H9 (cell line): ENCODE measurements around the gene IKZF1. TPM values are rescaled to one million over a fixed set of nuclear protein-coding genes. Genes with fewer than 3 reads are reported as not detected.

ENCODE experiments used
- DNase-seq: peaks from one replicate; pipeline ENCODE4 v3.0.0-alpha.2; 2017
- H2AFZ ChIP-seq: one replicate; pipeline ENCODE4 v1.6.1; 2013; ENCODE audit warnings: mild to moderate bottlenecking, low read length, control low read depth, moderate library complexity
- H2AK5ac ChIP-seq: 2 replicates; pipeline ENCODE4 v1.6.1; 2013; ENCODE audit warnings: low read length, control low read depth, mixed read lengths; ENCODE audit not compliant: insufficient read length
- H2BK120ac ChIP-seq: one replicate; pipeline ENCODE4 v1.6.1; 2013; ENCODE audit warnings: low read depth, mild to moderate bottlenecking, low read length, control low read depth, inconsistent platforms; ENCODE audit not compliant: poor library complexity, severe bottlenecking
- H2BK12ac ChIP-seq: 2 replicates; pipeline ENCODE4 v1.6.1; 2013; ENCODE audit warnings: low read length, control low read depth, mixed read lengths, low read depth; ENCODE audit not compliant: insufficient read length
- H2BK15ac ChIP-seq: 2 replicates; pipeline ENCODE4 v1.6.1; 2013; ENCODE audit warnings: low read depth, low read length, control low read depth
- H2BK20ac ChIP-seq: one replicate; pipeline ENCODE4 v1.6.1; 2013; ENCODE audit warnings: low read depth, mild to moderate bottlenecking, low read length, control low read depth, inconsistent platforms; ENCODE audit not compliant: poor library complexity, severe bottlenecking
- H2BK5ac ChIP-seq: 2 replicates; pipeline ENCODE4 v1.6.1; 2013; ENCODE audit warnings: low read length, control low read depth, mixed read lengths; ENCODE audit not compliant: insufficient read length
- H3K14ac ChIP-seq: 2 replicates; pipeline ENCODE4 v1.6.1; 2013; ENCODE audit warnings: low read length, control low read depth; ENCODE audit not compliant: insufficient read depth
- H3K18ac ChIP-seq: 2 replicates; pipeline ENCODE4 v1.6.1; 2013; ENCODE audit warnings: low read depth, mild to moderate bottlenecking, mixed read lengths, low read length, control low read depth; ENCODE audit not compliant: insufficient read length
- H3K23ac ChIP-seq: 2 replicates; pipeline ENCODE4 v1.6.1; 2013; ENCODE audit warnings: low read length, control low read depth, mixed read lengths, low read depth; ENCODE audit not compliant: insufficient read length
- H3K23me2 ChIP-seq: 2 replicates; pipeline ENCODE4 v1.6.1; 2013; ENCODE audit warnings: low read depth, mild to moderate bottlenecking, mixed read lengths, low read length, control low read depth; ENCODE audit not compliant: insufficient read length, poor library complexity, severe bottlenecking
- H3K27ac ChIP-seq: 2 replicates; pipeline ENCODE4 v1.5.1; 2013; ENCODE audit warnings: low read length, control low read depth, mixed read lengths, low read depth; ENCODE audit not compliant: insufficient read length
- H3K27me3 ChIP-seq: 2 replicates; pipeline ENCODE4 v1.6.1; 2013; ENCODE audit warnings: low read length, control low read depth, inconsistent platforms; ENCODE audit not compliant: insufficient read depth
- H3K4ac ChIP-seq: 2 replicates; pipeline ENCODE4 v1.6.1; 2013; ENCODE audit warnings: low read depth, mild to moderate bottlenecking, control low read depth, inconsistent platforms, low read length, moderate library complexity
- H3K4me1 ChIP-seq: 2 replicates; pipeline ENCODE4 v1.6.1; 2013; ENCODE audit warnings: low read length, control low read depth, inconsistent platforms; ENCODE audit not compliant: insufficient read depth
- H3K4me2 ChIP-seq: 2 replicates; pipeline ENCODE4 v1.6.1; 2013; ENCODE audit warnings: low read length, control low read depth, mixed read lengths; ENCODE audit not compliant: insufficient read length, insufficient read depth
- H3K56ac ChIP-seq: 2 replicates; pipeline ENCODE4 v1.6.1; 2013; ENCODE audit warnings: low read depth, mild to moderate bottlenecking, mixed read lengths, low read length, control low read depth; ENCODE audit not compliant: insufficient read length
- H3K79me1 ChIP-seq: 2 replicates; pipeline ENCODE4 v1.6.1; 2013; ENCODE audit warnings: low read depth, mild to moderate bottlenecking, moderate library complexity, low read length, control low read depth, inconsistent platforms; ENCODE audit not compliant: insufficient read depth, poor library complexity, severe bottlenecking
- H3K79me2 ChIP-seq: 2 replicates; pipeline ENCODE4 v1.6.1; 2013; ENCODE audit warnings: low read length, control low read depth, inconsistent platforms; ENCODE audit not compliant: insufficient read depth
- H3K9ac ChIP-seq: 2 replicates; pipeline ENCODE4 v1.6.1; 2013; ENCODE audit warnings: low read length, control low read depth, mixed read lengths; ENCODE audit not compliant: insufficient read length; ENCODE audit errors: extremely low read depth
- H3K9me3 ChIP-seq: one replicate; pipeline ENCODE4 v1.6.1; 2013; ENCODE audit warnings: low read depth, low read length, inconsistent platforms; ENCODE audit not compliant: control insufficient read depth
- H3T11ph ChIP-seq: one replicate; pipeline ENCODE4 v1.6.1; 2013; ENCODE audit warnings: mild to moderate bottlenecking, low read length, control low read depth, inconsistent platforms
- H4K20me1 ChIP-seq: one replicate; pipeline ENCODE4 v1.6.1; 2013; ENCODE audit not compliant: control insufficient read depth, insufficient read length, insufficient read depth
- H4K5ac ChIP-seq: 2 replicates; pipeline ENCODE4 v1.6.1; 2013; ENCODE audit warnings: low read depth, mild to moderate bottlenecking, mixed read lengths, low read length, control low read depth; ENCODE audit not compliant: insufficient read length
- H4K8ac ChIP-seq: replicated peaks from 2 replicates; pipeline ENCODE4 v1.6.1; 2013; ENCODE audit warnings: low read length, control low read depth, mixed read lengths, low read depth; ENCODE audit not compliant: insufficient read length
- H4K91ac ChIP-seq: 2 replicates; pipeline ENCODE4 v1.6.1; 2013; ENCODE audit warnings: low read depth, mild to moderate bottlenecking, moderate library complexity, mixed read lengths, low read length, control low read depth; ENCODE audit not compliant: insufficient read length
- H3K27ac Mint-ChIP-seq, 3 experiments: 2 replicates in 2 of 3; 3 replicates in 1 of 3; pipeline ENCODE4 v1.8.0; 2020 to 2021; ENCODE audit warnings: mixed read lengths in 3 of 3, mild to moderate bottlenecking in 1 of 3, moderate library complexity in 1 of 3
- H3K27me3 Mint-ChIP-seq: 2 replicates; pipeline ENCODE4 v1.8.0; 2021; ENCODE audit warnings: low read depth, mild to moderate bottlenecking, moderate library complexity, mixed read lengths
- H3K36me3 Mint-ChIP-seq, 3 experiments: 2 replicates in 2 of 3; 3 replicates in 1 of 3; pipeline ENCODE4 v1.8.0; 2020 to 2021; ENCODE audit warnings: low read depth in 3 of 3, mixed read lengths in 3 of 3; ENCODE audit not compliant: insufficient read depth in 1 of 3
- H3K4me1 Mint-ChIP-seq, 2 experiments: 2 replicates each; pipeline ENCODE4 v1.8.0; 2020; ENCODE audit warnings: mixed read lengths in 2 of 2
- H3K4me3 Mint-ChIP-seq, 2 experiments: 2 replicates in 1 of 2; 3 replicates in 1 of 2; pipeline ENCODE4 v1.8.0; 2020 to 2021; ENCODE audit warnings: mild to moderate bottlenecking in 2 of 2, mixed read lengths in 2 of 2, moderate library complexity in 1 of 2
- H3K9me3 Mint-ChIP-seq, 2 experiments: 2 replicates in 1 of 2; 3 replicates in 1 of 2; pipeline ENCODE4 v1.8.0; 2020; ENCODE audit warnings: mild to moderate bottlenecking in 2 of 2, mixed read lengths in 2 of 2, moderate library complexity in 1 of 2
- CTCF ChIP-seq: fragments of 200-600 bp; sonication (generic); conservative IDR thresholded peaks from 3 replicates; pipeline ENCODE4 v1.8.0; 2021; ENCODE audit warnings: antibody characterized with exemption, mild to moderate bottlenecking
- WGBS: extraction: QIAGEN DNeasy Blood & Tissue Kit; methylation state at CpG from one replicate; pipeline ENCODE4 v1.1.7; 2013; ENCODE audit warnings: missing lambda C conversion rate, low lambda C conversion rate, mixed read lengths; ENCODE audit not compliant: insufficient read length; ENCODE audit errors: extremely low coverage; 5-methylcytosine and 5-hydroxymethylcytosine counted together
- total RNA-seq: library from RNA; stranded (reverse); gene quantifications from 2 replicates; pipeline ENCODE4 v1.2.1, GENCODE V29; 2021

IKZF1 gene
- total RNA-seq, 1 experiment from 2014 or later = 0.98 TPM

DNA sequence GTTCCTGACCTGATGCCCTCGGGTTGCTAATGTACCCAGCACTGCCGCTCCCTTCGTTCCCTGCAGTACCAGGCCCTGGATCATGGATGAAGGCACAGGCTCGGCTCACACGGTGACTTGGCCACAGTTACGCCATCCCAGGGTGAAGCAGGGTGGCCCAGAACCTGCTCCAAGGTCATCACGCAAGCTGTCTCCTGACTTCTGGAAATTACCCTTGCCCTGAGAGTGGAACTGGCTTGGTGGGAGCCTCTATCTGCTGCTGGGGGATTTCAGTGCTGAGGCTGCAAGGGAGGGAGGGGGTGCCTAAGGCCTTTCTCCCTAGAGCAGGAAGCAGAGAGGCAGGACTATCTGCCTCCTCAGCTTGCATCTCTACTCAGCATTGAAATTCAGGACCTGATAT is 109.0 kb downstream of the IKZF1 start:
- Histone ChIP-seq H3K79me1 (no peaks in the 10 kb centered on the region), H4K5ac (no peak overlapping the region), H3K9ac (no peak overlapping the region), H2BK15ac (no peak overlapping the region), H3K4ac (no peak overlapping the region), H3T11ph (no peak overlapping the region), H3K27ac (no peak overlapping the region), H3K56ac (no peak overlapping the region), H2BK12ac (no peak overlapping the region), H2BK20ac (no peak overlapping the region), H4K20me1 (no peaks in the 10 kb centered on the region), H3K9me3 (no peaks in the 10 kb centered on the region), H2BK120ac (no peak overlapping the region), H3K27me3 (no peaks in the 10 kb centered on the region), H3K23ac (no peak overlapping the region), H2AK5ac (no peak overlapping the region), H3K79me2 (no peaks in the 10 kb centered on the region), H3K18ac (peak overlapping the region; percentile 50), H3K14ac (no peak overlapping the region), H4K91ac (no peak overlapping the region), H4K8ac (no peak overlapping the region), H3K4me2 (no peak overlapping the region), H3K4me1 (no peaks in the 10 kb centered on the region; the same call in 1 of the 2 replicates), H3K23me2 (no peaks in the 10 kb centered on the region), H2AFZ (no peak overlapping the region), H2BK5ac (no peak overlapping the region)
- no peaks in the 10 kb centered on the region for H3K36me3 Mint-ChIP-seq
- no peaks in the 10 kb centered on the region for H3K9me3 Mint-ChIP-seq
- H3K4me1 Mint-ChIP-seq = peaks cover 8 to 9% of the 10 kb centered on the region in 2 experiments
- H3K27ac Mint-ChIP-seq = no peak overlapping the region
- no peak for DNase-seq
- no CpG with 5 or more reads among the region's 7 CpGs for WGBS
- TF ChIP-seq CTCF = no peak
- peaks cover 1% of the 10 kb centered on the region; the same call in 1 of the 2 replicates for H3K27me3 Mint-ChIP-seq
- H3K4me3 Mint-ChIP-seq = no peak overlapping the region
